DND-41 (cell line): ENCODE data around the gene AKR1C2.
"Not testable (repeated sequence)": the region's sequence is repeated elsewhere in the genome, so short reads cannot be mapped to it uniquely, and the experiment has no call there.

ENCODE experiments used
- EZH2 ChIP-seq: IDR thresholded peaks from 3 replicates; pipeline ENCODE4 v1.6.1; 2012; ENCODE audit warnings: borderline replicate concordance, low read depth, mild to moderate bottlenecking, moderate library complexity, low read length, inconsistent platforms; ENCODE audit not compliant: severe bottlenecking
- TF ChIP-seq, protein P1 (sequence below): IDR thresholded peaks from 2 replicates; pipeline ENCODE4 v1.5.1; 2012; ENCODE audit warnings: borderline replicate concordance, low read length, moderate library complexity, mild to moderate bottlenecking; ENCODE audit not compliant: poor library complexity, severe bottlenecking; ENCODE audit errors: extremely low read depth

DNA sequence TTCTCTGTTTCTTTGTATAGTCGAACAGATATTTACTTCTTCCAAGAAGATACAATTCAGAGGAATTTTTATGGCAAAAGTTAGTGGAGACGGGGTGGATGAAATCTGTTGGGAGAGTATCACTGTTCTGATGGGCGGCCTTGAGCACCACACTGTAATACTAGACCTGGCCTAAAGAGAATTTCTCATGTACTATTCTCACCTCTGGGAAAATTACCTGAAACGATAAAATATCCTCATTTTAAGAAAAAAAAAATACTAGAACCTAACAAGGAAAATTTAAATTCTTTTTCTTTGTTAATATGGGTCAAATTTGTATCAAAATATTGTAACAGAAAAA is 39.9 kb downstream of the AKR1C2 start:
- TF ChIP-seq, protein P1, sequence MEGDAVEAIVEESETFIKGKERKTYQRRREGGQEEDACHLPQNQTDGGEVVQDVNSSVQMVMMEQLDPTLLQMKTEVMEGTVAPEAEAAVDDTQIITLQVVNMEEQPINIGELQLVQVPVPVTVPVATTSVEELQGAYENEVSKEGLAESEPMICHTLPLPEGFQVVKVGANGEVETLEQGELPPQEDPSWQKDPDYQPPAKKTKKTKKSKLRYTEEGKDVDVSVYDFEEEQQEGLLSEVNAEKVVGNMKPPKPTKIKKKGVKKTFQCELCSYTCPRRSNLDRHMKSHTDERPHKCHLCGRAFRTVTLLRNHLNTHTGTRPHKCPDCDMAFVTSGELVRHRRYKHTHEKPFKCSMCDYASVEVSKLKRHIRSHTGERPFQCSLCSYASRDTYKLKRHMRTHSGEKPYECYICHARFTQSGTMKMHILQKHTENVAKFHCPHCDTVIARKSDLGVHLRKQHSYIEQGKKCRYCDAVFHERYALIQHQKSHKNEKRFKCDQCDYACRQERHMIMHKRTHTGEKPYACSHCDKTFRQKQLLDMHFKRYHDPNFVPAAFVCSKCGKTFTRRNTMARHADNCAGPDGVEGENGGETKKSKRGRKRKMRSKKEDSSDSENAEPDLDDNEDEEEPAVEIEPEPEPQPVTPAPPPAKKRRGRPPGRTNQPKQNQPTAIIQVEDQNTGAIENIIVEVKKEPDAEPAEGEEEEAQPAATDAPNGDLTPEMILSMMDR = not testable (repeated sequence)
- not testable (repeated sequence) for TF ChIP-seq EZH2
